Natural killer cell (primary cell): Measurements from ENCODE around the gene SH3PXD2A. TPM values are rescaled to one million over a fixed set of nuclear protein-coding genes. Genes with fewer than 3 reads are reported as not detected.

Experiments
- ATAC-seq, 3 donors: fragments of 150-1000 bp in 2 of 3; fragments of 200-7000 bp in 1 of 3; cut with Tn5 transposase; 1 replicate in 1 of 3; 2 replicates in 2 of 3; pipeline ENCODE4 v1.10.0; 2021; ENCODE audit warnings: mild to moderate bottlenecking in 2 of 3, moderate library complexity in 2 of 3
- DNase-seq, 2 donors: peaks; one replicate each; pipeline versions ENCODE4 v3.0.0 to v3.0.0-alpha.2; 2013 to 2021; ENCODE audit warnings: mixed read lengths in 1 of 2
- H3K27ac ChIP-seq: one replicate; pipeline ENCODE4 v1.5.1; 2013; ENCODE audit warnings: mild to moderate bottlenecking, low read length
- H3K27me3 ChIP-seq: one replicate; pipeline ENCODE4 v1.6.1; 2013; ENCODE audit warnings: low read length; ENCODE audit not compliant: control insufficient read depth, insufficient read depth
- H3K36me3 ChIP-seq: one replicate; pipeline ENCODE4 v1.6.1; 2013; ENCODE audit warnings: low read length; ENCODE audit not compliant: control insufficient read depth, insufficient read depth
- H3K4me1 ChIP-seq: one replicate; pipeline ENCODE4 v1.6.1; 2013; ENCODE audit warnings: low read length; ENCODE audit not compliant: control insufficient read depth, insufficient read depth
- H3K4me3 ChIP-seq: one replicate; pipeline ENCODE4 v1.5.1; 2013; ENCODE audit warnings: low read length
- H3K9me3 ChIP-seq: one replicate; pipeline ENCODE4 v1.6.1; 2013; ENCODE audit warnings: low read length; ENCODE audit not compliant: control insufficient read depth, insufficient read depth
- H3K27ac Mint-ChIP-seq, 2 donors: one replicate each; pipeline ENCODE4 v1.8.0; 2022; ENCODE audit warnings: mild to moderate bottlenecking in 2 of 2, mixed read lengths in 2 of 2, moderate library complexity in 1 of 2
- H3K27me3 Mint-ChIP-seq, 2 donors: one replicate each; pipeline ENCODE4 v1.8.0; 2022; ENCODE audit warnings: low read depth in 2 of 2, mixed read lengths in 2 of 2
- H3K36me3 Mint-ChIP-seq: one replicate; pipeline ENCODE4 v1.8.0; 2022; ENCODE audit warnings: mixed read lengths
- H3K4me1 Mint-ChIP-seq, 2 donors: one replicate each; pipeline ENCODE4 v1.8.0; 2022; ENCODE audit warnings: mixed read lengths in 2 of 2
- H3K4me3 Mint-ChIP-seq: one replicate; pipeline ENCODE4 v1.8.0; 2022; ENCODE audit warnings: mild to moderate bottlenecking, moderate library complexity, mixed read lengths
- H3K9me3 Mint-ChIP-seq, 2 donors: one replicate each; pipeline ENCODE4 v1.8.0; 2022; ENCODE audit warnings: mixed read lengths in 2 of 2
- CTCF ChIP-seq: fragments of 200-600 bp; IDR thresholded peaks from one replicate; pipeline ENCODE4 v1.8.0; 2022; ENCODE audit warnings: antibody characterized with exemption
- WGBS: methylation state at CpG from one replicate; pipeline ENCODE4 v1.1.7; 2013; ENCODE audit warnings: missing lambda C conversion rate; ENCODE audit not compliant: insufficient coverage; 5-methylcytosine and 5-hydroxymethylcytosine counted together
- intact Hi-C: fragments of 100-400 bp; cut with micrococcal nuclease; formaldehyde crosslinking; loops from one replicate; pipeline ENCODE4 v1.14.2; 2022
- total RNA-seq, 4 donors: library from RNA; stranded (reverse); fragments of 120-200 nt in 1 of 4; gene quantifications; one replicate each; pipeline versions ENCODE4 v1.2.3 to v1.2.4, GENCODE V29; 2013 to 2022

The SH3PXD2A gene
- total RNA-seq, 3 donors from 2014 or later (not counting 1 experiment from before 2014, with no cell fraction given), result 3.3 to 7.0 (median 4.9) TPM

GRCh38 chr10:103740611-103741010, 114.8 kb downstream of the SH3PXD2A start:
- Mint-ChIP-seq H3K36me3 (no peaks in the 10 kb centered on the region), H3K4me1 (no peaks in the 10 kb centered on the region), H3K9me3 (no peaks in the 10 kb centered on the region), H3K4me3 (no peak overlapping the region), H3K27ac (no peak overlapping the region), H3K27me3 (peaks cover 0 to under 1% of the 10 kb centered on the region in 2 donors)
- ATAC-seq, result no peak
- Histone ChIP-seq H3K27me3 (no peaks in the 10 kb centered on the region), H3K36me3 (no peaks in the 10 kb centered on the region), H3K4me3 (no peak overlapping the region), H3K27ac (no peak overlapping the region), H3K4me1 (no peaks in the 10 kb centered on the region), H3K9me3 (no peaks in the 10 kb centered on the region)
- WGBS, result 87% methylated on average over 4 of the region's 5 CpGs
- no peak for TF ChIP-seq CTCF
- intact Hi-C loops, result no loop called here
- no peak for DNase-seq

DNA sequence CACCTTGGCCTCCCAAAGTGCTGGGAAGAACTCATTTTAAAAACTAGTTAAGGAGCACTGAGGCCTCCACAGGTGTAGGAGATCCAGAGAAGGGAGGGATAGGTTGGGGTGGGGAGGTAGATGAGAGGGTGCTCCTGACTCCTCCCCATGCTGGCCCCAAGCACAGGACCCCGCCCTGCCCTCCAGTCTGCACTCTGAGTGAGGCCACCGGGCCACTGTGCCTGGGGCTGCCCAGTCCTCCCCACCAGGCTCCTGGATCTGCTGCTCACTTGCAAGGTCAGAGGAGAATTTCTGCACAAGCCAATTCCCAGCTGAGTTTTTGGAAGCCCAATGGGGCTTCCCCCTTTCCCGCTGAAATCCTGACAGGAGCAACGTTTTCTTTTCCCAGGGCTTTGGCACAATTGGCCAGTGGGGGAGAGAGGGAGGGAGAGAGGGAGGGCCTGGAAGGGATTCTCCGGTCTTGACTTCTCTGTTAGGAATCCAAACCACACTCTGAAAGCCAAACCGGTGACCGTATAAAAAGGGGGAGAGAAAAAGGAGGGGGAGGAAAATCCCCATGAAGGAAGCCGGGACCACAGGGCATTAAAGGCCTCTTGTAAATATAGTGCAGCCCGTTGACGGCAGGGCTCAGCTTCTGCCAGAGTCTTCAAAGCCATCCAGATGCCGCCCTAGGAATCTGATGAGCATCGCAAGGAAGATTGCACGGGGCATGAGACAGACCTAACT, 116.2 kb downstream of the SH3PXD2A start:
- TF ChIP-seq CTCF, result no peak
- H3K4me1 Mint-ChIP-seq, result no peaks in the 10 kb centered on the region
- Histone ChIP-seq H3K27ac (no peak overlapping the region), H3K4me3 (no peak overlapping the region), H3K4me1 (no peaks in the 10 kb centered on the region), H3K27me3 (no peaks in the 10 kb centered on the region), H3K36me3 (no peaks in the 10 kb centered on the region), H3K9me3 (no peaks in the 10 kb centered on the region)
- no peaks in the 10 kb centered on the region for H3K27me3 Mint-ChIP-seq
- no peaks in the 10 kb centered on the region for H3K36me3 Mint-ChIP-seq
- DNase-seq, result no peak
- no peaks in the 10 kb centered on the region for H3K9me3 Mint-ChIP-seq
- intact Hi-C loops, result no loop called here
- no peak overlapping the region for H3K4me3 Mint-ChIP-seq
- WGBS, result 91% methylated on average over 13 of the region's 13 CpGs
- H3K27ac Mint-ChIP-seq, result no peak overlapping the region
- no peak for ATAC-seq

DNA sequence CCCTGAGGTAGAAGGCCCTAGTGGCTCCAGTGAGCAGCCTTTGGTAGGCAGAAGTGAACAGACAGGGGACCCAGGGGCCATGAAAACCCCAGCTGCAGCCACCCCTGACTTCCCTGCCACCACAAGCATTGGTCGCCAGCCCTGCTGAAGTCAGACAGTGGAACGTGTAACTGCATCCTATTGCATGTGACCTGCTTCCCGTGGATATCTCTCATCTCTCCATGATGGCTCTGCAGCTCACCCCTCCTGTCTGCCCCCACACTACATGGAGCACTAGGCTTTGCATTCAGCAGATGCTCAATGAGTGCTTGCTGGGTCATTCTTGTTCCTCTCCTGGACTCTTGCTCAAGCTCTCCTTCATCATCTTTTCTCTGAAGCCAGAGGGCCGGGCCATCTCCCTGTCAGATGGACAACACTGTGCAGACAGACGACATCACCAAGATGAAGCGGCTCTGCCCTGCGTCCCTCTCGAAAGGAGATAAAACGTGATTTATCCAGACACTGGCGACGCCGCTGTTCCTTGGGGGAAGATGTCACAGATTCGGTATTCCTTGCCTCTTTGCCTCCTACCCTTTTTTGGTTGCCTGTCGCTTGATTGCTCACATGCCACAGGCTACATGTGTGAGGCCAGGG, 117.5 kb downstream of the SH3PXD2A start:
- Histone ChIP-seq H3K4me1 (no peaks in the 10 kb centered on the region), H3K36me3 (no peaks in the 10 kb centered on the region), H3K4me3 (no peak overlapping the region), H3K27me3 (no peaks in the 10 kb centered on the region), H3K27ac (no peak overlapping the region), H3K9me3 (no peaks in the 10 kb centered on the region)
- ATAC-seq (no peak), DNase-seq (no peak)
- H3K27me3 Mint-ChIP-seq, result no peaks in the 10 kb centered on the region
- TF ChIP-seq CTCF, result no peak
- no peak overlapping the region for H3K27ac Mint-ChIP-seq
- H3K36me3 Mint-ChIP-seq, result no peaks in the 10 kb centered on the region
- H3K9me3 Mint-ChIP-seq, result no peaks in the 10 kb centered on the region
- WGBS, result 93% methylated on average over 14 of the region's 14 CpGs
- H3K4me1 Mint-ChIP-seq, result no peaks in the 10 kb centered on the region
- H3K4me3 Mint-ChIP-seq, result no peak overlapping the region
- intact Hi-C loops, result no loop called here
